BLaER1 (cell line): Measurements from ENCODE around the gene TMEM187.

Experiments used
- H3K27ac ChIP-seq: shearing (Covaris generic); formaldehyde crosslinking; 2 replicates; pipeline ENCODE4 v1.8.1; 2022
- H3K27me3 ChIP-seq: shearing (Covaris generic); formaldehyde crosslinking; 2 replicates; pipeline ENCODE4 v1.8.1; 2022
- H3K36me3 ChIP-seq: shearing (Covaris generic); formaldehyde crosslinking; 2 replicates; pipeline ENCODE4 v1.8.1; 2022
- H3K4me1 ChIP-seq: shearing (Covaris generic); formaldehyde crosslinking; 2 replicates; pipeline ENCODE4 v1.8.1; 2022
- H3K4me2 ChIP-seq: shearing (Covaris generic); formaldehyde crosslinking; 2 replicates; pipeline ENCODE4 v1.8.1; 2022
- H3K4me3 ChIP-seq: shearing (Covaris generic); formaldehyde crosslinking; 2 replicates; pipeline ENCODE4 v1.8.1; 2022
- H3K9ac ChIP-seq: shearing (Covaris generic); formaldehyde crosslinking; 2 replicates; pipeline ENCODE4 v1.8.1; 2022
- H3K9me3 ChIP-seq: shearing (Covaris generic); formaldehyde crosslinking; 2 replicates; pipeline ENCODE4 v1.8.1; 2022
- H4K20me1 ChIP-seq: shearing (Covaris generic); formaldehyde crosslinking; 2 replicates; pipeline ENCODE4 v1.8.1; 2022
- Cebpa-rat ChIP-seq: shearing (Covaris generic); IDR thresholded peaks from 2 replicates; pipeline ENCODE4 v1.8.1; 2022

The TMEM187 gene

DNA sequence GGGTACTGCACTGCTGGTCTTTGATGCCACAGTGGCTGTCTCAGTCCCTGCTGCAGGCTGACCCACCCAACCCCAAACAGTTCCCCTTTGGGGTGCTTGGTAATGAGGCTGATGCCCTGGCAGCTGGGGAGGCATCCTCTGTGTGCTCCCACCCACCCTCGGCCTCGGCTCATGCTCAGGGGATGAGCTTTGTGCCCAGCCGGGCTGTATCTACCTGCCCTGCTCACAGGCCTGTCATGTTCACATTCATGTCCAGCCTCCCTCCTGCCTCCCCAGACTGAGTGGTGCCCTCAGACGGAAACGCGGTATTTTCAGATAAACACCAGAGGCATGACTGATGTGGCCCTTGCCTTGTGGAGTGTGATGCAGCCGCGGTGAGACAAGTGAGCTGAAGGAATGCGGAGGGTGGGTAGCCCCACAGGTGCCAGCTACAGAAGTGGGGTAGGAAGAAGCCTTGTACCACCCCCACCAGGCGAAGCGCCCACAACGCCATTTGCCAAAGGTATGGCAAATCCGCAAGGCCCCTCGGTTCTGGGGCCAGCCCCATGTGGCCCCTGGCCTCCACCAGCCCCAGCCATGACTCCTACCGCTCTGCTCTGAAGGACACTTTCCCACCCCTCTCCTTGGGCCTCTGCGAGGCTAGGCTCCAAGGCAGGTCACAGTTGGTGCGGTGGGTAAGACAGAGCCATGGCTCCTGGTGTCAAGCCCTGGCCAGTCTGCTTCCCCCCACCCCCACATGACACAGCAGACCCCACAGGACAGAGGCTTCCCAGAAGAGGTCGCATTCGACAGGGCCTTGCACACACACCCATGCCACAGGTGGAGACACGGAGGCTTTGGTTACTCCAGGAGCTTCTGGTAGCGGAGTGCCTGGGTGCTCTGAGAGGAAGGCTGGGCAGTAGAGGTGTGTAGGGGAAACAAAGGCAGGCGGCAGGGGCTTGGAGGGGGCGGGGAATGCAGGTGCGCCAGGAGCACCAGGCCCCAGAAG, 26.3 kb upstream of the TMEM187 start:
- peak overlapping the region; percentile 42 for H3K27ac ChIP-seq
- peaks cover 21% of the 10 kb centered on the region for H3K36me3 ChIP-seq
- H3K4me3 ChIP-seq, result no peak overlapping the region
- no peaks in the 10 kb centered on the region for H3K9me3 ChIP-seq
- H3K4me2 ChIP-seq, result peak overlapping the region; percentile 65
- peaks cover 92% of the 10 kb centered on the region for H3K4me1 ChIP-seq
- no peak for TF ChIP-seq Cebpa-rat
- H3K9ac ChIP-seq, result no peak overlapping the region
- H4K20me1 ChIP-seq, result peaks cover 94% of the 10 kb centered on the region
- H3K27me3 ChIP-seq, result peaks cover 44% of the 10 kb centered on the region

DNA sequence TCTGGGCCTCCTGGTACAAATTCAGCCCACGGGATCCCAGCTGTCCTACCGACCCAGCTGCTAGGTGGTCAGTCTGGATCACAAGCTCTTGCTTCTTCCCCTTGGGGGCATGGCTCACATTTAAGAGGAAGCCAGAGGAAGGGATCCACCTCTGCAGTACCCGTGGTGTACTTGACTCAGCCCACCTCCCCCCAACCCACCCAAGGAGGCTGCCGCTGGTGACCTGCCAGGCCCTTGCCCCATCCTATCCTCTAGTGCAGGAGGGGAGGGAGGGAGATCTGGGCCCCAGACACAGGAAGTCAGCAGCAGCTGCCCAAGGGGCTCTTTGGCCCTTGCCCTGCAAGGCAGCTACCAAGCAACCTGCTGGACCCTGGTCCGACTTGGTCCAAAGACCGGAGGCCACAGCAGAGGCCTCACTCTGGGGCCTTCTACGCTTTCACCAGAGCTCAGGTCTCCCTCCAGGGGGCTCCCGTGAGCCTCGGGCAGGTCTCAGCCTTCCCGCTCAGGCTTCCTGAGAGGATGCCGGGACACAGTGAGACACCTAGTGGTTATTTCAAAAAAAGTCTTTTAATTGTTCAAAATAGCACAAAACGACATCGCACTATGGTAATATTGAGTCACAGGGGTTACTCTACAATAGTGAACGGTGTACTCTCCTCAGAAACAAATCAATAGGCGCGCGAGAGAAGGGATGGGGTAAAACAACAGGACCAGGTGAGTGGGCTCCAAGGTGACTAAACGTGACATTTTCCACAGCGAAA, 25.4 kb upstream of the TMEM187 start:
- Histone ChIP-seq H3K4me1 (peaks cover 97% of the 10 kb centered on the region), H3K27me3 (peaks cover 36% of the 10 kb centered on the region), H3K36me3 (peaks cover 30% of the 10 kb centered on the region), H3K4me2 (peak overlapping the region; percentile 65), H3K4me3 (no peak overlapping the region), H4K20me1 (peaks cover 97% of the 10 kb centered on the region), H3K9ac (0 out of 2 replicates have a peak overlapping the region, but pooled peaks have one; percentile 56), H3K27ac (peak overlapping the region; percentile 68), H3K9me3 (no peaks in the 10 kb centered on the region)
- TF ChIP-seq Cebpa-rat, result no peak

DNA sequence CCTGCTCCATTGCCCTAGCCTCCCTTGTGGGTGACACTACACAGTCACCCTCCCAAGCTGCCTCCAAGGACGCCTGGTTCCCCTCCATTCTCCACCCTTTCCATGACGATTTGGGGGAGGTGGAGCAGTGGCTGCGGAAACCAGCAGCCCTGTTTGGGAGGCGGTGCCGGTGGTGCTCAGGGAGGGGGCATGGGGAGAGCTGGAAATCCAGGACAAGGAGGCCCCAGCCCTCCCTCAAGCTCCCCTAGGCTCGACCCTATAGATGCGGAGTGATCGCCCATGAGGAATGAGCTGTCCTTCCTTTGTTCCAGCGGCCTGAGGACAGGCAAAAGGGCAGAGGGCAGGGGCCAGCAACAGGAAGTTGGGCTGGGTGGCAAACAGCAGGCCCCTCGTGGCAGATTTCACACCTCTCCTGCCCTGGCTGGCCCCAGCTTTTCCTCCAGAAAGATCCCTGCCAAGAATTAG, 24.5 kb upstream of the TMEM187 start:
- Histone ChIP-seq H4K20me1 (peaks cover 97% of the 10 kb centered on the region), H3K9me3 (no peaks in the 10 kb centered on the region), H3K9ac (peak overlapping the region; percentile 56; the same call in 1 of the 2 replicates), H3K4me2 (peak overlapping the region; percentile 65), H3K36me3 (peaks cover 39% of the 10 kb centered on the region), H3K4me3 (no peak overlapping the region), H3K27me3 (peaks cover 27% of the 10 kb centered on the region), H3K27ac (peak overlapping the region; percentile 68), H3K4me1 (peaks cover 97% of the 10 kb centered on the region)
- TF ChIP-seq Cebpa-rat, result no peak

DNA sequence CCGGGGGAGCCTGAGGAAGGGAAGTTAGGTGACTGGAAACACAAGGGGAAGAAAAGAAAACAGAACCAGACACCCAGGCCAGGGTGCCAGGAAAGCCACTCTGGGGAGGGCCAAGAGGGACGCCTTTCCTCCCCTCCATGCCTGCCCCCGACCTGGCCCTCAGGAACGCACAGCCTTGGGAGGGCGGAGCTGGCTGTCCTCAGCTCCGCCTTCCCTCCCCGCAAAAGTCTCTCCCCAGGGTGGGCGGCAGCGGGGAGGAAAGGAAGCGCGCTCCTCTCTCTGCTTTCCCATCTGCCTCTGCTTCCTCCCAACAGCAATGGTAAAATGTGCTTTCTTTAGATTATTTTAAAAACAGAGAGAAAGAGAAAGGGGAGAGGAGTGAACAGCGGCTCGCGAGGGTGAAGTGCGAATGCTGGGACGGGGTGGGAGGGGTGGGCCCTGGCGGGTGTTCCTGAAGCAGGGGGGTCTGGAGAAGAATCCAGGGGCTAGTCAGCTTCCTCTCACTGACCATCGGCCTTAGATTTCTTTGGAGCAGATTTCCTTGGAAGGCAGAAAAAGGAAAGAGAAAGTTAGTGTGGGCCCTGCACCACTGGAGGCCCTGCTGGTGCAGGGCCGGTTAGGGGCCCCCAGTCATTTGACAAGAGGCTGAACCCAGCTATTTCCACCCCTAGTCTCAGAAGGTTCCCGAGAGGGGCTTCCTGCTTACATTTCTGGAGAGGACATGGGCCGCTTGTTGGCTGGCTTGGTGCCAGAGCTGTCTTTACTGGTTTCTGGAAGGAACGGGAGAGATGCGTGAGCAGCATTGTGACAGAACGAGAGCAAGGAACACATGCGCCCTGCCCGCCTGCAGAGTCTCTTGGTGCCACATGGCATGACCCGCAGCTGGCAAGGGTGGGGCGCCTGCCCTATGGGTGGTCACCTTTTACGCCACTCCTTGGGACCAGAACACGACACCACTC, 23.4 kb upstream of the TMEM187 start:
- Histone ChIP-seq H4K20me1 (peaks cover 97% of the 10 kb centered on the region), H3K4me3 (no peak overlapping the region), H3K4me1 (peaks cover 97% of the 10 kb centered on the region), H3K27me3 (peaks cover 17% of the 10 kb centered on the region), H3K36me3 (peaks cover 48% of the 10 kb centered on the region), H3K4me2 (peak overlapping the region; percentile 65), H3K9ac (peak overlapping the region; percentile 56), H3K9me3 (no peaks in the 10 kb centered on the region), H3K27ac (peak overlapping the region; percentile 71)
- TF ChIP-seq Cebpa-rat, result no peak

DNA sequence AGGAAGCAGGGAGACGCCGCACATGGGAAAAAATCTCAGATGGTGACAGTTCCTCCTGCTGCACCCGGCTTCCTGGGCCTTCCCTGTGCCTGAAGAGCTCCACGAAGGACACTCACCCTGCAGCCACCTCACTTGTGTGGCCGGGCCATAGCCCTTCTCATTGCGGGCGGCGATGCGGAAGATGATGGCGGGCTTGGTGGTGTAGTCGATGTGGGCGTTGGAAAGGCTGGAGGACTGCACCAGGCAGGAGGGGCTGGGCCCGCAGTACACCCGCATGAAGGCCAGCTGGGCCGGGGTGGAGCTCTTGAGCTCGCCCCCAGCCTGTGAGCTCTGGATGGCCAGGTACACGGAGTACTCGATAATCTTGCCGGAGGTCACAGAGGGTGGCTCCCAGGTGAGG, 22.4 kb upstream of the TMEM187 start:
- H3K4me1 ChIP-seq, result peaks cover 88% of the 10 kb centered on the region
- H3K9ac ChIP-seq, result peak overlapping the region; percentile 56
- peak overlapping the region; percentile 71 for H3K27ac ChIP-seq
- peaks cover 58% of the 10 kb centered on the region for H3K36me3 ChIP-seq
- TF ChIP-seq Cebpa-rat, result no peak
- peaks cover 8% of the 10 kb centered on the region; the same call in 1 of the 2 replicates for H3K27me3 ChIP-seq
- H4K20me1 ChIP-seq, result peaks cover 97% of the 10 kb centered on the region
- no peaks in the 10 kb centered on the region for H3K9me3 ChIP-seq
- H3K4me2 ChIP-seq, result peak overlapping the region; percentile 65
- no peak overlapping the region for H3K4me3 ChIP-seq

DNA sequence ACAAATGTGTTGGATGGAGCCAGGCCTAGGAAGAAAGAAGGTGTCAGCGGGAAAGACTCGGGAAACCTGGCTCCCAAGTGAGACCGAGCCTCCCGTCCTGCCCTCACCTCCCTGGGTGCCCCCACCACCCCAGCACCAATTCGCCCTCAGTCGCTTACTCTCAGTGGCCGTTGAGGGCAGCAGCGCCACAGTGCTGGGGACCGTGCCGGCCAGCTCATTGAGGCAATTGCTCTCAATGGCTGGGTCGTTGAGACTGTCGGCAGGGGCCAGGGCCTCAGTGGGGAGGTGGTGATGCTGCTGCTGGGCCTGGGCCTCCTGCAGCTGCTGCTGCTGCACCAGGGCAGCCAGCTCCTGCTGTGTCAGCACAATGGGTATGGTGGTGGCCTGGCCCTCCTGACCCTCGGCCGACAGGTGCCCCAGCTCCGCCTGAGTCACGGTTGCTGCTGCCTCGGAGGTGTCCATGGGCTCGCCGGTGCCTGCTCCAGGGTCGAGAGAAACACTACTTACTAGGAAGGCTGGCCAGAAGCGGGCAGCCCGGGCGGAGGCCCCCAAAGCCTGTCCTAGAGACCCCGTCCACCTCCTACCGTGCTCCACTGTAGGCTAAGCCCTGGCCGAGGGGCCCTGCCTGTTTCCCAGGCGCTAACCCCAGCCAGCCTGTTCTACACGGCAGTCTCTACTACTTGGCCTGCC, 20.7 kb upstream of the TMEM187 start:
- Histone ChIP-seq H3K4me3 (no peak overlapping the region), H3K27ac (peak overlapping the region; percentile 35), H3K36me3 (peaks cover 75% of the 10 kb centered on the region), H3K4me1 (peaks cover 72% of the 10 kb centered on the region), H3K9ac (no peak overlapping the region), H3K27me3 (no peaks in the 10 kb centered on the region), H4K20me1 (peaks cover 98% of the 10 kb centered on the region), H3K9me3 (no peaks in the 10 kb centered on the region), H3K4me2 (peak overlapping the region; percentile 65)
- TF ChIP-seq Cebpa-rat, result no peak

DNA sequence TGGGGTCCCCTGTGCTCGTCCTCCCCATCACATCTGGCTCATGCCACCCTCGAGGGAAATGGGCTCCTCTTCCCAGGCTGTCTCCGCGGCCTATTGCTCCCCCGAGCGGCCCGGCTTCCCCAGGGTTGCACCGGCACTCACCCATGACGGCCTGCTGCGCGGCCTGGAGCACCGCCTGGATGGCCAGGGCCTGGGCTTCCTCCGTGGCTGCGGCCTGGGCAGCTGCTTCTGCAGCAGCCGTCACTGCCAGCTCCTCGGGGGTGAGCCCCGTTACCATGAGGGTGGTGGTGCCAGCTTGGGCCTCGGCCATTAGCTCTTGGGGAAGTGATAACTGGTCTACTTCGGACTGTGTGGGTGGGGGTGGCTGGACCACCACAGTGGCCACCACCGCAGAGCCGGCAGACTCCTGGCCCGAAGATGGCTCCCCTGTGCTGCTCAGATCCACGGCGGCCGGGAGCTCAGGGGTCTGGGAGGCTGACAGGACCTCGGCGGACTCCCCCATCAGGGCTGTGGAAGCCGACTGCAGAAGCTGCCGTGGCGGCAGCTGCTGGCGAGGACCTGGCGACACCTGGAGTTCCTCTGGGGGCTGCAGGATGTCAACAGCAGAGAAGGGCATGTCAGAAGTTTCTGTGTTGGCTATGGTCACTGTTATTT, 20.1 kb upstream of the TMEM187 start:
- no peak overlapping the region for H3K4me3 ChIP-seq
- peaks cover 66% of the 10 kb centered on the region for H3K4me1 ChIP-seq
- no peak for TF ChIP-seq Cebpa-rat
- no peak overlapping the region for H3K9ac ChIP-seq
- H3K4me2 ChIP-seq, result peak overlapping the region; percentile 35
- peaks cover 82% of the 10 kb centered on the region for H3K36me3 ChIP-seq
- peak overlapping the region; percentile 35 for H3K27ac ChIP-seq
- peaks cover 98% of the 10 kb centered on the region for H4K20me1 ChIP-seq
- H3K27me3 ChIP-seq, result no peaks in the 10 kb centered on the region
- H3K9me3 ChIP-seq, result no peaks in the 10 kb centered on the region

DNA sequence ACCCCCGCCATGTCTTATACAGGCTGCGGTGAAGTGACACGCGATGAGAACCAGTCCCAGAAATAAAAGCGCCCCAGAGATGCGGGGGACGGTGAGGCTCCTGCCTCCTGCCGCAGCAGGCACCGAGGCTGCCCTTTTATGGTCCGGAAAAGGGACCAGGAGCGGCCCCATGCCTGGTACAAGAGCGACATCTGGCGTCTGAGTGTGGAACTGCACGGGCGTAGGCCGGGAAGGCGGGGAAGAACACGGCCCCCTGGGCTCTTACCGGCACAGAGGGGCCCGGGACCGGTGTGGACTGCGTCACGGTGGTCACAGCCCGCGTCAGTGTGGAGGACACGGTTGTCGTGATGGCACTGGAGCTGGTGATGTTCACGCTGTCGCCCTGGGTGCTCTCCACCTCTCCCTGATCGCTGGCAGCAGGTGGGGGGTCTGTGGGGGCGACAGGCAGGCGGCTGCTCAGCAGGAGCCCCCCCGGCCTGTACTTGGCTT, 19.2 kb upstream of the TMEM187 start:
- no peaks in the 10 kb centered on the region for H3K9me3 ChIP-seq
- H3K4me3 ChIP-seq, result no peak overlapping the region
- H4K20me1 ChIP-seq, result peaks cover 98% of the 10 kb centered on the region
- no peak for TF ChIP-seq Cebpa-rat
- peaks cover 91% of the 10 kb centered on the region for H3K36me3 ChIP-seq
- H3K27ac ChIP-seq, result no peak overlapping the region
- H3K9ac ChIP-seq, result no peak overlapping the region
- H3K4me1 ChIP-seq, result peaks cover 57% of the 10 kb centered on the region
- peak overlapping the region; percentile 35 for H3K4me2 ChIP-seq
- H3K27me3 ChIP-seq, result no peaks in the 10 kb centered on the region
